Fibroblast of peridontal ligament (primary cell): ENCODE results near the gene CYTH4.

Experiments used
- DNase-seq: peaks from one replicate; pipeline ENCODE4 v3.0.0-alpha.2; 2010; ENCODE audit errors: extremely low read depth

CYTH4 gene

GRCh38 chr22:37270928-37271650 is 11.2 kb upstream of the CYTH4 start:
- DNase-seq, result peak; percentile 17

DNA sequence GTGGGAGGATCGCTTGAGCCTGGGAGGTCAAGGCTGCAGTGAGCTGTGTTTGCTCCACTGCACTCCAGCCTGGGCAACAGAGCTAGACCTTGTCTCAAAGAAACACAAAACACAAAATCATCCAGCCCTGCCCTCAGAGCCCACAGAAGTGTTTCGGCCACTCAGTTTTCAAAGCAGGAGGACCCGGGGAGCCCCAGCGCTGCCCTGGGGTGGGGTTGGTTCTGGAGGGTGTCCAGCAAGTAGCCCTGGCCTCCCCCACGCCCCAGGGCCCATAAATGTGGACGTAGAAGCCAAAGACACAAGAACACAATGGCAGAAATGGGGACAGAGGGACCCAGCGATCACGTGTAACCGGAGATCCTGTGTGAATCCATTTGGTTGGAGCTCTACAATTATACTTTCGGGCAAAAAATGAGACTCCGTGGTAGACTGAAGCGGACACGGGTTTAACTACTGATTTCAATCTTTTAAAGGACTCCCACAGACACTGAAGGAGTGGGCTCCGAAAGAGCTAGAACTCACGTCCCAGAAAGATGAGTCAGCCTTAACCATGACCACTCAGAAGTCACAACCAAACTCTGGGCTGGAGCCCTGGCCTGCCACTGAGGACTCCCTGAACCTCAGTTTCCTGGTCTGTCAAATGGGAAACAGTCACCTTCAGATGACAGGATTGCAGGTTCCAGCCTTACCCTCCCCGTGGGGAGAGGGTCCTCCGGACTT is 9.0 kb upstream of the CYTH4 start:
- DNase-seq, result peak; percentile 71

- DNase-seq, result no peak
Measured at GRCh38 chr22:37273846-37274225, 8.5 kb upstream of the CYTH4 start.

- DNase-seq, result no peak
Measured at GRCh38 chr22:37274380-37274862, 7.9 kb upstream of the CYTH4 start.

GRCh38 chr22:37275134-37275533 is 7.2 kb upstream of the CYTH4 start:
- DNase-seq, result no peak

GRCh38 chr22:37275622-37276021 is 6.7 kb upstream of the CYTH4 start:
- DNase-seq, result no peak

DNA sequence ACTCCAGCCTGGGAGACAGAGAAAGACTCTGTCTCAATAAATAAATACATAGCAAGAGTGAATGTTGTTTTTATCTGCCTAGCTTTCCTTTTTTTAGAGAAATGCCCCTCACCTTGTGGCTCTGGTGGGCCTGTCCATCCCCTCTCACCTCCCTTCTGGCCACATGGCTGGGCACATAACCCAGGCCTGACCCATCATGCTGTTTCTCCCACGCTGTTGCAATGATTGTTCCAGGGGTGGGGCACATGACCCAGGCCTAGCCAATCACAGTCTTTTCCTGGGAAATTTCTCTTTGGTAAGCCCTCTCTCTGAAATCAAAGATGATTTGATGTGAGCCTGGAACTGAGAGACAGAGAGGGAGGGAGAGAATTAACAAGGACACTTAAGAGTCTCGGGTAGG is 5.5 kb upstream of the CYTH4 start:
- no peak for DNase-seq

DNA sequence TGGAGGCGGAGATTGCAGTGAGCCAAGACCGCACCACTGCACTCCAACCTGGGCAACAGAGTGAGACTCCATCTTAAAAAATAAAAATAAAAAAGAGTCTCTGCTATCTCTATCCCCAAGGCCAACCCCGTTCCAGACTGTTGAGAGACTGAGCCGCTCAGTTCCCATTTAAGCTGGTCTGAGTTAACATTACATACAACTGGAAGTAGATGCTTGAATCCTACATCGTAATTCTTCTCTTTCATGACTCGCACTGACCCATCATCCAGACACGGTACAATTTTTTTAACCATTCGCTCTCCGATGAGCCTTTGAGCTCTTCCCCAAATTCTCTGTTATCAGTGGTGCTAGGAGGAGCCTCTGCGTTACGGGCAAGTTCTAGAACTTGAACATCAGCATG is 4.9 kb upstream of the CYTH4 start:
- DNase-seq, result no peak

GRCh38 chr22:37278261-37278660 is 4.0 kb upstream of the CYTH4 start:
- DNase-seq, result peak; percentile 13

DNA sequence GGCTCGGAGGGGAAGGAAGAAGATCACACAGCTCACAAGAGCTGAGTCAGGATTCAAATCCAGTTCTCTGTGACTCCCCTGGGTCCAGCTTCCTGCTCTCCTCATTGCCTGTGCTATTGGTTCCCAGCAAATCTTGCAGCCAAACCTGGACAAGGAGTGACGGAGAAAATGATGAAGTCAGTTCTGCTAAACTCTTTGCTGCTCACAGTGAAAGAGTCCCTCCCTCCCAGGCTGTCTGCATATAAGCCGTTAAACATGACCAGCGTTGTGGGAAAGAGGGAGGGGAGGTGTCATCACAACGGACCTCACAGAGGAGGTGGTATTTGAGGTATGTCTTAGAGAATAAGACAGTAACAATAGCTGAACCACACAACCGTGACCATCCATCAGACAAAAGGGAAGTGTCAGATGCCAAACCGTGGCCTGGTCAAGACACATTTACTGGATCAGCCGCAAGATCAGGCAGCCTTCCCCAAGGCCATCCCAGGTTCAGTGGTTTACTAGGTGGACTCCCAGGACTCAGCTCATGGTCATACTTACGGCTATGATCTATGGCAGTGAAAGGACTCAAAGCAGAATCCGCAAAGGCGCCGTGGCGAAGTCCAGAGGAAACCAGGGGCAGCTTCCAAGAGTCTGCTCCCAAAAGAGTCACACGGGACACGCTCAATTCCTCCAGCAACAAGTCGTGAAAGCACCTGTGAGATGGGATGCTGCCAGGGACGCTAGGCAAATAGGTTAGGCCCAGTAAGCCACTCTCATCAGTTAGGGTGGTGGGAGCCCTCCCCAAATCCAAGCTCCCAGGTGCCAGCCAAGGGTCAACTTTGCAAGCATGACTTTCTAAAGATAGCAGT is 2.8 kb upstream of the CYTH4 start:
- DNase-seq, result no peak

DNA sequence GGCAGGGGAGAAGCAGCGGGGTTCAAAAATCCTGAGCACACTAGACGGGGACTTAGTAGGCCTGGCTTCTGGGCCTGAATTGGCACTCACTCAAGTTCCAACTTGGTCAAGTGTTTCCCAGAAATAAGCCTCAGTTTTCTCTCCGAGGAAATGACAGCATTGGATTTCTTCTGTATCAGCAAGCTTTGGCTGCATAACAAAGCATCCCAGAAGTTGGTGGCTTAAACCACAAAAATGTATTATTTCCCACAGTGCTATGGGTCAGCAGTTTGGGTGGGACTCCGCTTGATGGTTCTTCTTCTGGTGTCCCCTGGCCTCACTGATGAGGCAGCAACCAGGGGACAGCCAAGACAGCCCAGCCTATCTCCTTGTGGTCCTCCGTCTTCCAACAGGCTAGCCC is 1.6 kb upstream of the CYTH4 start:
- no peak for DNase-seq

DNA sequence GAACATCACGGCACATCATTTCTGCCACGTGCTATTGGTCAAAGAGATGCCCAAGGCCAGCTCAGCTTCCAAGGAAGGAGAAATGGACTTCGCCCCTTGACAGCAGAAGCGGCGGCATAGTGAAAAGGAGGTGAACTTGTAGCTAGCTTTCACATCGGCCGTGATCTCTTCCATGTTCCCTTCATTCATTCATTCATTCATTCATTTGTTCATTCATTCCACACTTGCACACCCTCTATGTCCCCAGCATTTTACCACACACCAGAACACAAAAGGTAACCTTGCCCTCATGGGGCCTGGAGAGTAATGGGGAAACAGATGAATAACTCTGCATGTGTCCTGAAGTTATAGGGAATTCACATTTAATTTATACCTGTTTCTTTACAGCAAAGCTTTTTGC is 1.1 kb upstream of the CYTH4 start:
- DNase-seq, result no peak

DNA sequence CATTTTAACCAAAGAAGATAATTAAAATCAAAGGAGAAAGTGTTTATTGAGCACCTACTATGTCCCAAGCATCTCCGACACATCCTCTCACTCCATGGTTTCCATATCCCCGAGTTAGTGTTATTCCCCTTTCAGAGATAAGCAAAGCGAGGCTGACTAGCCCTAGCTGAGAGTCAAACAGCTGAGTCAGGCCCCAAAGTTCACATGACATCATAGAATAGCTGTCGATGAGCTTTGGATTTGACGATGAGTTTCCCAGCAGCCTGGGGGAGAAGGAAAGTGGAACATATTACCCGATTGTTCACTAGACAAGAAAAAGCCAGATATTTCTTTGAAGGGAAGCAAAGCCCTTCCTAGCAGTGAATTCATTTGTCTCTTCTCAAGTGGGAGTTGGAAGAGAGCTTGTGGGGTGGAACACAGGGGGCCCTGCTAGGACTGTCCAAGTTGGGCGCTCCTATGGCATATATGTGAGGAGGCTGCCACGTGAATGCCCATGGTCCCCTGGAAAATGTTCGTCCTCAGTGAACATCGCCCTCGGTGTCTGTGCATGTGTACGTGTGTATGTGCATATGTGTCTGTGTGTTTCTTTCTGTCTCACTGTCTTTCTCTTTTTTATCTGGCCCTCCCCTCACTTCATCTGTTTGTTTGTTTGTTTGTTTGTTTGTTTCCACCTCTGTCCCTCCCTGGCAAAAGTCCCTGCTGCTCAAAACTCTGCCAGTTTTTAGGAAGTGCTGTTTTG is 493 bp upstream of the CYTH4 start:
- no peak for DNase-seq

GRCh38 chr22:37283393-37283937 is 1.2 kb downstream of the CYTH4 start:
- DNase-seq, result no peak

DNA sequence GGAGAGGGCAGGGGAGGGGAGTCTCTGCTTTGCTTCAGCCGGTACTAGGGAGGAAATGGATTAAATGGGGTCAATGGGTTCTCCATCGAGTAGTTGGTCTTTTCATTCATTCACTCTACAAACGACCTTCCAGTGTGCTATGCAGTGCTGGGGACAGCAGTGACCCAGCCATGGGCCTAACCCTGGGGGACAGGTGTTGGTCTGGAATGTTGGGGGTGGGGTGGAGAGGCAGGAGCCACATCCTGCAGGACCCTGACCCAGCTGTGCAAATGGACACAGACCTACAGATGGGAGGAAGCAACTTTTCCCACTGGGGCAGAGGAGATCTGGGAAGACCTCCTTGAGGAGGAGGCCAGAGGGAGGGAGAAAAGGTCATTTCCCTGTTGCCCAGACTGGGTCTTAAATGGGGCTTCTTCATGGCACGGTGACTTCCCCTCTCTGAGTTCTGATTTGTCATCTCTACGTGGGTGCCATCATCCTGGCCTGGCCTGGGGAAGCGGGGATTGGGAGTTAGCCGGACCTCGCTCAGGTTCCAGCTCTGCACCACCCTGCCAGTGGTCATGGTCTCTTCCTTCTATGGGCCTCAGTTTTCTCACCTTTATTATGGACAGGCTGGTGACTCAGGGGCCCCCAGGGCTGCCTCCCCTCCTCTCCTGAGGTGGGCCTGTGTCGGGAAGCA is 2.0 kb downstream of the CYTH4 start:
- DNase-seq, result no peak

- no peak for DNase-seq
Measured at GRCh38 chr22:37284805-37285355, 2.6 kb downstream of the CYTH4 start.

DNA sequence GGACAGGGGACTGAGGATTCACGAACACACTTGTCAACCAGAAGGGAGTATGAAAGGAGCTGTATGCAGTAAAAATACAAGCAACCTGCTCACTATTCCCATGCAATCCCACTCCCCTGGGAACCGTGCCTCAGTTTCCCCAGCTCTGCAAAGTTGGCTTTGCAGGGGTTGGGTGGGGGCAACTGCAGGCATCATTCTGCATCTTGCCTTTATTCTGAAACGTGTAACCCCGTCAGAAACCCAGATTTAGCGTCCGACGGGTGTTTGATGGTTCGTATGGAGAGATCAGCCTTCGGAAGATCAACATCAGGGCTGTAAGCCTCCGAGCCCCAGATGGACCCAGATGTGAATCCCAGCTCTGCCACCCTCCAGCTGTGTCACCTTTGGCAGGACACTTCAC is 3.6 kb downstream of the CYTH4 start:
- no peak for DNase-seq

- DNase-seq, result no peak
Measured at GRCh38 chr22:37287550-37287951, 5.2 kb downstream of the CYTH4 start.

- no peak for DNase-seq
Measured at GRCh38 chr22:37288521-37288920, 6.2 kb downstream of the CYTH4 start.

DNA sequence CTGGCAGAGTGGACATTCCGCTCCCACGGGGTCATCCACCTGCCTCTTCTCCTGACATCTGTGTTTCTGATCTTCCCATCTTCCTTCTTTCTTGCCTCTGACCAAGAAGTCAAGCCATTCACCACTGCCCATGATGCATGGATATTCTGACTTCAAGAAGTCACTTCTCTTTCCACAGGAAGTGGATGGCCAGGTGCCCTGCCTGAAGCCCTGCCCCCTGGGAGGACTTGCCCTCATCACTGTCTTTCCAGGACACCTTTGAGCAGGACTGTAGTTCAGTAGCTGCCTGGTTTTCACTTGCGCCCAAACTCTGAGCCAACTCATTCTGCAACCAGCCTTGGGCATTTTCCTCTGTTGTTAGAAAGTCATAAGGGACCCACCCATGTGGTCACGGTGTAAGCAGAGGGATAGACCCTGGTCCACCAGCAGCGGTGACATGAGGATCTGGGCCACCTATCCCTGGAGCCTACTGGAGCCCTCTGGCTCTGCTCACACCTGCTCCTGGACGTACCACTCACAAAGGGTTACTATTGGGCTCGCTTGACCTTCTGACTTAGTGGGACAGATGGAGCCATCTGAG is 6.9 kb downstream of the CYTH4 start:
- DNase-seq, result no peak
